Sigmoid colon (tissue), 4 donors: ENCODE measurements around the gene STK33.

Experiments used
- EP300 ChIP-seq, 4 donors: sonication (generic); formaldehyde crosslinking; IDR thresholded peaks; one replicate each; pipeline ENCODE4 v1.6.1; 2017; ENCODE audit warnings: antibody characterized with exemption in 4 of 4
- POLR2AphosphoS5 ChIP-seq, 4 donors: sonication (generic); formaldehyde crosslinking; IDR thresholded peaks; one replicate each; pipeline ENCODE4 v1.6.1; 2017; ENCODE audit warnings: antibody characterized with exemption in 4 of 4
- TF ChIP-seq, protein P1 (sequence below), 4 experiments: fragments of 450-650 bp in 3 of 4; fragments of 200-600 bp in 1 of 4; IDR thresholded peaks; one replicate each; pipeline ENCODE4 v1.5.1; 2016 to 2019; ENCODE audit warnings: antibody characterized with exemption in 4 of 4, mild to moderate bottlenecking in 3 of 4, moderate library complexity in 2 of 4

- TF ChIP-seq, protein P1, sequence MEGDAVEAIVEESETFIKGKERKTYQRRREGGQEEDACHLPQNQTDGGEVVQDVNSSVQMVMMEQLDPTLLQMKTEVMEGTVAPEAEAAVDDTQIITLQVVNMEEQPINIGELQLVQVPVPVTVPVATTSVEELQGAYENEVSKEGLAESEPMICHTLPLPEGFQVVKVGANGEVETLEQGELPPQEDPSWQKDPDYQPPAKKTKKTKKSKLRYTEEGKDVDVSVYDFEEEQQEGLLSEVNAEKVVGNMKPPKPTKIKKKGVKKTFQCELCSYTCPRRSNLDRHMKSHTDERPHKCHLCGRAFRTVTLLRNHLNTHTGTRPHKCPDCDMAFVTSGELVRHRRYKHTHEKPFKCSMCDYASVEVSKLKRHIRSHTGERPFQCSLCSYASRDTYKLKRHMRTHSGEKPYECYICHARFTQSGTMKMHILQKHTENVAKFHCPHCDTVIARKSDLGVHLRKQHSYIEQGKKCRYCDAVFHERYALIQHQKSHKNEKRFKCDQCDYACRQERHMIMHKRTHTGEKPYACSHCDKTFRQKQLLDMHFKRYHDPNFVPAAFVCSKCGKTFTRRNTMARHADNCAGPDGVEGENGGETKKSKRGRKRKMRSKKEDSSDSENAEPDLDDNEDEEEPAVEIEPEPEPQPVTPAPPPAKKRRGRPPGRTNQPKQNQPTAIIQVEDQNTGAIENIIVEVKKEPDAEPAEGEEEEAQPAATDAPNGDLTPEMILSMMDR (IDR thresholded peaks at IDR 0.05), result no peak
- peak in 2 of 4 donors; percentile 45 to 60 for TF ChIP-seq POLR2AphosphoS5 (IDR thresholded peaks at IDR 0.05)
- no peak for TF ChIP-seq EP300 (IDR thresholded peaks at IDR 0.05)
Observed at GRCh38 chr11:8593935-8594909, at the start of gene STK33.
